ENCODE data around the gene NR2F6.

The NR2F6 gene

GRCh38 chr19:17227798-17228367 lies 17.8 kb downstream of the NR2F6 start:
- TF ChIP-seq, protein P1, sequence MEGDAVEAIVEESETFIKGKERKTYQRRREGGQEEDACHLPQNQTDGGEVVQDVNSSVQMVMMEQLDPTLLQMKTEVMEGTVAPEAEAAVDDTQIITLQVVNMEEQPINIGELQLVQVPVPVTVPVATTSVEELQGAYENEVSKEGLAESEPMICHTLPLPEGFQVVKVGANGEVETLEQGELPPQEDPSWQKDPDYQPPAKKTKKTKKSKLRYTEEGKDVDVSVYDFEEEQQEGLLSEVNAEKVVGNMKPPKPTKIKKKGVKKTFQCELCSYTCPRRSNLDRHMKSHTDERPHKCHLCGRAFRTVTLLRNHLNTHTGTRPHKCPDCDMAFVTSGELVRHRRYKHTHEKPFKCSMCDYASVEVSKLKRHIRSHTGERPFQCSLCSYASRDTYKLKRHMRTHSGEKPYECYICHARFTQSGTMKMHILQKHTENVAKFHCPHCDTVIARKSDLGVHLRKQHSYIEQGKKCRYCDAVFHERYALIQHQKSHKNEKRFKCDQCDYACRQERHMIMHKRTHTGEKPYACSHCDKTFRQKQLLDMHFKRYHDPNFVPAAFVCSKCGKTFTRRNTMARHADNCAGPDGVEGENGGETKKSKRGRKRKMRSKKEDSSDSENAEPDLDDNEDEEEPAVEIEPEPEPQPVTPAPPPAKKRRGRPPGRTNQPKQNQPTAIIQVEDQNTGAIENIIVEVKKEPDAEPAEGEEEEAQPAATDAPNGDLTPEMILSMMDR (conservative IDR thresholded peaks at IDR 0.05; ENCODE audit: low read depth, low read length), result no peak
- no peaks in the 10 kb centered on the region for H3K27me3 ChIP-seq (ENCODE audit: insufficient read depth, low read depth)
- H2AFZ ChIP-seq (ENCODE audit: low read depth), result no peak overlapping the region
- H3K79me2 ChIP-seq (ENCODE audit: insufficient read depth, low read depth), result no peaks in the 10 kb centered on the region
- no peak overlapping the region for H3K9ac ChIP-seq
- H3K4me1 ChIP-seq (ENCODE audit: low read depth, poor library complexity, severe bottlenecking), result peaks cover 6% of the 10 kb centered on the region
- H3K4me3 ChIP-seq (IDR thresholded peaks at IDR 0.05; ENCODE audit: insufficient read depth, low read depth, low read length), result no peak overlapping the region
- H3K27ac ChIP-seq, result no peak overlapping the region
- no peak overlapping the region for H3K4me2 ChIP-seq
- no peaks in the 10 kb centered on the region for H4K20me1 ChIP-seq (ENCODE audit: insufficient read depth)
- no peaks in the 10 kb centered on the region for H3K36me3 ChIP-seq (ENCODE audit: insufficient read depth)

DNA sequence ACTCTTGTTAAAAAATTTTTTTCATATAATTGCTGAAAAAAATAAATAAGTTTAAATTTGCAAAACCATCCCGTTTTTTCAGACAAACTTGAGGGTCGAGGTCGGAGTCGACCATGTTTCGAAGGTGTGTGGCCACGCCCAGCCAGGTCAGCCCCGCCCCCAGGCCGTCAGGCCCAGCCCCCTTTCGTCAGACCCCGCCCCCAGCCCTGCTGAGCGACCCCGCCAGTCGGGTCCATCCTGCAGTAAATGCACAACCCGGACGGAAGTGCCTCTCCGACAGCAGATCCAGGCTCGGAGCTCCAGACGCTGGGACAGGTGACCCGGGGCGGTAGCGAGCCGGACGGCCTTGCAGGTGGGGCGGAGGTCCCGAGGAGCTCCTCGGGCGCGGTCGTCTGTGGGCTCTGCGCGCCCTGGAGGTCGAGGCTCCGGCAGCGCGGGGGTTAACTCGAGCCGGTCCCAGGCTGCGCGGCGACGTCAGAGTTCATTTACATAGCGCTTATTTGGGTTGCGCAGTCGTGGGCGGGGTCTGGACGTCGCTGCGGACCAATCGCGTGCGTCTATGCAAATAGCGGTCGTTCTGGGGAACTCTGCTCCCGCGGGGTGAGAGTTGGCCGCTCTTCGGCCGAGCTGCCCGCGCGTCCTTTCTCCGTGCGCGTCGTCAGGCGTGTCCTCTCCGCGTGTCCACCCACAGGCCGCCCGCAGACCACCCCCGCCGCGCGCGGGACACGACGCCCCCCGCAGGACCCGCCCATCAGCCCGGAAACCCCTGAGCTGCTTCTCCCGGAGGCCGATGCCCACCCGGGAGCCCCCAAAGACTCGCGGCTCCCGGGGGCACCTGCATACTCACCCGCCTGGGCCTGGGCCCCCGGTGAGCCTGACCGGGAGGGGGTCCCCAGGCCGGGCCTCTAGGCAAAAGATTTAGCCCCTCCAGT lies 19.5 kb downstream of the NR2F6 start, which contains the start of gene OCEL1:
TSS of gene OCEL1 (plus strand) at position 225 of the 932 bp plus-strand sequence. CDS start at position 247, 22 bp downstream.
- Histone ChIP-seq H4K20me1 (ENCODE audit: insufficient read depth) (no peaks in the 10 kb centered on the region), H3K4me1 (ENCODE audit: low read depth, poor library complexity, severe bottlenecking) (peaks cover 6% of the 10 kb centered on the region), H3K79me2 (ENCODE audit: insufficient read depth, low read depth) (no peaks in the 10 kb centered on the region), H3K4me3 (IDR thresholded peaks at IDR 0.05; ENCODE audit: insufficient read depth, low read depth, low read length) (no peak within 1 kb of the TSS), H3K27ac (peak within 1 kb of the TSS; percentile 36; the same call in 1 of the 2 replicates), H2AFZ (ENCODE audit: low read depth) (peak within 1 kb of the TSS; percentile 93), H3K9ac (peak within 1 kb of the TSS; percentile 61), H3K4me2 (peak within 1 kb of the TSS; percentile 87), H3K27me3 (ENCODE audit: insufficient read depth, low read depth) (no peaks in the 10 kb centered on the region), H3K36me3 (ENCODE audit: insufficient read depth) (no peaks in the 10 kb centered on the region)
- TF ChIP-seq, protein P1 (conservative IDR thresholded peaks at IDR 0.05; ENCODE audit: low read depth, low read length), result no peak

DNA sequence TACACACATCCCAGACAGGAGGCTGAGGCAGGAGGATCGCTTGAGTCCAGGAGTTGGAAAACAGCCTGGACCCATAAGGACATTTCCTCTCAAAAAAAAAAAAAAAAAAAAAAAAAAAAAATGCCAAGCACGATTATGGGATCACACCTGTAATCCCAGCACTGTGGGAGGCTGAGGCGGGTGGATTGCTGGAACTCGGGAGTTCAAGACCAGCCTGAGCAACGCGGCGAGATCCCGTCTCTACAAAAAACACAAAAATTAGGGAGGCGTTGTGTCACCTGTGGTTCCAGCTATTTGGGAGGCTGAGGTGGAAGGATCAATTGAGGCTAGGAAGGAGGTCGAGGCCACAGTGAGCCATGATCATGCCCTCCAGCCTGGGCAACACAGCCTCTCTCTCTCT lies 20.7 kb downstream of the NR2F6 start:
- Histone ChIP-seq H3K79me2 (ENCODE audit: insufficient read depth, low read depth) (no peaks in the 10 kb centered on the region), H4K20me1 (ENCODE audit: insufficient read depth) (no peaks in the 10 kb centered on the region), H3K36me3 (ENCODE audit: insufficient read depth) (no peaks in the 10 kb centered on the region), H2AFZ (ENCODE audit: low read depth) (no peak overlapping the region), H3K27ac (no peak overlapping the region), H3K4me3 (IDR thresholded peaks at IDR 0.05; ENCODE audit: insufficient read depth, low read depth, low read length) (no peak overlapping the region), H3K4me1 (ENCODE audit: low read depth, poor library complexity, severe bottlenecking) (peaks cover 6% of the 10 kb centered on the region), H3K9ac (no peak overlapping the region), H3K27me3 (ENCODE audit: insufficient read depth, low read depth) (no peaks in the 10 kb centered on the region), H3K4me2 (no peak overlapping the region; the same call in 1 of the 2 replicates)
- TF ChIP-seq, protein P1 (conservative IDR thresholded peaks at IDR 0.05; ENCODE audit: low read depth, low read length), result no peak

GRCh38 chr19:17220207-17220758 lies 25.4 kb downstream of the NR2F6 start:
- no peak overlapping the region for H3K4me3 ChIP-seq (IDR thresholded peaks at IDR 0.05; ENCODE audit: insufficient read depth, low read depth, low read length)
- no peaks in the 10 kb centered on the region for H3K36me3 ChIP-seq (ENCODE audit: insufficient read depth)
- no peak overlapping the region for H2AFZ ChIP-seq (ENCODE audit: low read depth)
- H3K27ac ChIP-seq, result no peak overlapping the region
- no peaks in the 10 kb centered on the region for H3K27me3 ChIP-seq (ENCODE audit: insufficient read depth, low read depth)
- H3K79me2 ChIP-seq (ENCODE audit: insufficient read depth, low read depth), result no peaks in the 10 kb centered on the region
- TF ChIP-seq, protein P1 (conservative IDR thresholded peaks at IDR 0.05; ENCODE audit: low read depth, low read length), result no peak
- H3K9ac ChIP-seq, result no peak overlapping the region
- no peak overlapping the region for H3K4me2 ChIP-seq
- peaks cover 11% of the 10 kb centered on the region for H3K4me1 ChIP-seq (ENCODE audit: low read depth, poor library complexity, severe bottlenecking)
- no peaks in the 10 kb centered on the region for H4K20me1 ChIP-seq (ENCODE audit: insufficient read depth)

Measured in KMS-11 (cell line).